GM12878 (cell line): ENCODE data around the gene AHCYL2. TPM values are rescaled to one million over a fixed set of nuclear protein-coding genes. Genes with fewer than 3 reads are reported as not detected.

Experiments used
- ATAC-seq: fragments of 200-7000 bp; cut with Tn5 transposase; 3 replicates; pipeline ENCODE4 v1.9.1; 2020; ENCODE audit warnings: mild to moderate bottlenecking, moderate library complexity
- BruUV-seq: library from RNA; stranded (reverse); fragments of 400-500 nt; replicated peaks from 2 replicates; lab custom pipeline; 2021; lab: Mats Ljungman, UMichigan
- CTCF ChIA-PET: fragments of 300-600 bp; sonication (Branson Sonifier 250); formaldehyde crosslinking; extraction: SDS; loops from one replicate; lab custom pipeline; 2021; ENCODE audit warnings: inconsistent platforms; lab: Yijun Ruan, JAX
- POLR2A ChIA-PET: fragments of 350-600 bp; formaldehyde crosslinking; extraction: SDS; loops from one replicate; lab custom pipeline; 2021; ENCODE audit warnings: inconsistent platforms; lab: Charles Lee
- RAD21 ChIA-PET: fragments of 300-600 bp; sonication (Branson Sonifier 250); formaldehyde crosslinking; loops from one replicate; lab custom pipeline; 2023; ENCODE audit warnings: antibody characterized with exemption; ENCODE audit not compliant: unreplicated experiment; lab: Charles Lee
- SMC1A ChIA-PET: fragments of 300-600 bp; sonication (Branson Sonifier 250); formaldehyde crosslinking; loops from one replicate; lab custom pipeline; 2023; ENCODE audit not compliant: unreplicated experiment, uncharacterized antibody; lab: Charles Lee
- DNase-seq: peaks from one replicate; pipeline ENCODE4 v3.0.0-alpha.2; 2011; ENCODE audit warnings: low read depth, low spot score
- FAIRE-seq: peaks from 3 replicates; lab custom pipeline; 2011; peaks lifted over from hg19 to GRCh38; lab: Jason Lieb, UNC
- H2AFZ ChIP-seq: 2 replicates; pipeline ENCODE4 v1.6.0; 2011; ENCODE audit warnings: low read depth, low read length, control low read depth; ENCODE audit not compliant: control insufficient read depth
- H3K27ac ChIP-seq: 2 replicates; pipeline ENCODE4 v1.5.1; 2011; ENCODE audit warnings: control low read depth; ENCODE audit not compliant: control insufficient read depth, insufficient read depth
- H3K27me3 ChIP-seq, 2 experiments: replicated peaks in 1 of 2; 2 replicates each; pipeline versions ENCODE4 v1.6.0 to v1.6.1; 2011; ENCODE audit warnings: low read length in 1 of 2; ENCODE audit not compliant: control insufficient read depth in 2 of 2, insufficient read depth in 2 of 2
- H3K36me3 ChIP-seq, 2 experiments: 2 replicates each; pipeline ENCODE4 v1.5.1; 2011; ENCODE audit warnings: low read length in 1 of 2; ENCODE audit not compliant: control insufficient read depth in 2 of 2, insufficient read depth in 2 of 2
- H3K4me1 ChIP-seq: 2 replicates; pipeline ENCODE4 v1.6.1; 2011; ENCODE audit warnings: mild to moderate bottlenecking, low read length, moderate library complexity, mixed read lengths; ENCODE audit not compliant: control insufficient read depth, insufficient read depth
- H3K4me2 ChIP-seq: 2 replicates; pipeline ENCODE4 v1.6.0; 2011; ENCODE audit warnings: control low read depth; ENCODE audit not compliant: control insufficient read depth, insufficient read depth
- H3K4me3 ChIP-seq: fragments of 200-600 bp; sonication (generic); 2 replicates; pipeline ENCODE4 v1.5.1; 2016
- H3K79me2 ChIP-seq: 2 replicates; pipeline ENCODE4 v1.6.0; 2011; ENCODE audit warnings: low read length; ENCODE audit not compliant: control insufficient read depth, insufficient read depth
- H3K9ac ChIP-seq: 2 replicates; pipeline ENCODE4 v1.8.0; 2011; ENCODE audit warnings: low read length, control low read depth, mixed read lengths; ENCODE audit not compliant: control insufficient read depth, insufficient read depth
- H3K9me3 ChIP-seq: replicated peaks from 3 replicates; pipeline ENCODE4 v1.5.1; 2011; ENCODE audit warnings: mild to moderate bottlenecking, low read length; ENCODE audit not compliant: control insufficient read depth, insufficient read depth
- H4K20me1 ChIP-seq: 2 replicates; pipeline ENCODE4 v1.6.0; 2011; ENCODE audit not compliant: control insufficient read depth, insufficient read depth
- ATF3 ChIP-seq: IDR thresholded peaks from 2 replicates; pipeline ENCODE4 v1.6.1; 2011; ENCODE audit warnings: low read depth, mild to moderate bottlenecking, low read length, moderate library complexity, borderline replicate concordance; ENCODE audit errors: extremely low read depth
- CBX5 ChIP-seq: sonication (generic); IDR thresholded peaks from 2 replicates; pipeline ENCODE4 v1.6.1; 2016; ENCODE audit warnings: low read depth, moderate library complexity, mild to moderate bottlenecking, inconsistent platforms
- CHD4 ChIP-seq: fragments of 200-600 bp; sonication (generic); IDR thresholded peaks from 2 replicates; pipeline ENCODE4 v1.6.1; 2016; ENCODE audit warnings: mild to moderate bottlenecking
- CTCF ChIP-seq, 3 experiments: IDR thresholded peaks in 2 of 3; conservative IDR thresholded peaks in 1 of 3; 2 replicates each; pipeline ENCODE4 v1.5.1; 2011; ENCODE audit warnings: low read depth in 3 of 3, low read length in 3 of 3, mild to moderate bottlenecking in 3 of 3, control low read depth in 2 of 3, moderate library complexity in 2 of 3, inconsistent platforms in 1 of 3, mixed read lengths in 1 of 3; ENCODE audit not compliant: control insufficient read depth in 2 of 3, insufficient read depth in 1 of 3; ENCODE audit errors: extremely low read depth in 1 of 3
- IKZF1 ChIP-seq: fragments of 450-650 bp; conservative IDR thresholded peaks from 2 replicates; pipeline ENCODE4 v1.6.1; 2017; ENCODE audit warnings: antibody characterized with exemption, mild to moderate bottlenecking
- IRF4 ChIP-seq: IDR thresholded peaks from 2 replicates; pipeline ENCODE4 v1.6.1; 2011; ENCODE audit warnings: low read depth, low read length
- NR2C2 ChIP-seq: IDR thresholded peaks from 2 replicates; pipeline ENCODE4 v1.6.1; 2011; ENCODE audit warnings: borderline replicate concordance, low read depth; ENCODE audit not compliant: control insufficient read depth, insufficient read length
- POLR2AphosphoS2 ChIP-seq: IDR thresholded peaks from 2 replicates; pipeline ENCODE4 v1.6.1; 2011; ENCODE audit warnings: low read depth, mild to moderate bottlenecking, low read length, improper control_type of control experiment, moderate library complexity
- RBBP5 ChIP-seq: fragments of 200-600 bp; sonication (generic); conservative IDR thresholded peaks from 2 replicates; pipeline ENCODE4 v1.6.1; 2016
- SKIL ChIP-seq: fragments of 450-650 bp; IDR thresholded peaks from 2 replicates; pipeline ENCODE4 v1.6.1; 2017; ENCODE audit warnings: mild to moderate bottlenecking, low read depth, inconsistent platforms; ENCODE audit not compliant: poor library complexity, severe bottlenecking
- USF2 ChIP-seq: IDR thresholded peaks from 2 replicates; pipeline ENCODE4 v1.6.1; 2011; ENCODE audit warnings: low read depth, low read length, improper control_type of control experiment, borderline replicate concordance
- ZNF24 ChIP-seq: fragments of 450-650 bp; IDR thresholded peaks from 2 replicates; pipeline ENCODE4 v1.6.1; 2017; ENCODE audit warnings: antibody characterized with exemption, mild to moderate bottlenecking
- ZNF592 ChIP-seq: fragments of 450-650 bp; IDR thresholded peaks from 2 replicates; pipeline ENCODE4 v1.6.1; 2017; ENCODE audit warnings: mild to moderate bottlenecking, moderate library complexity
- WGBS: methylation state at CpG from one replicate; pipeline ENCODE4 v1.1.6; 2016; ENCODE audit warnings: low lambda C conversion rate; ENCODE audit not compliant: insufficient replicate concordance, insufficient coverage; ENCODE audit errors: missing lambda C conversion rate; 5-methylcytosine and 5-hydroxymethylcytosine counted together
- in situ Hi-C: fragments of 300-500 bp; cut with MboI; formaldehyde crosslinking; loops from 9 replicates; pipeline ENCODE4 v1.14.3; 2018; ENCODE audit warnings: mixed read lengths
- intact Hi-C: fragments of 100-400 bp; cut with micrococcal nuclease; formaldehyde crosslinking; loops from one replicate; pipeline ENCODE4 v1.14.2; 2022; ENCODE audit not compliant: unreplicated experiment
- polyA plus RNA-seq, 11 experiments: library from polyadenylated mRNA; depleted of rRNA in 4 of 11; unstranded in 6 of 11; stranded (reverse) in 5 of 11; fragments of >200 nt; fragmentation: Nextera tagmentation in 4 of 11; fragmentation: Illumina TruSeq in 1 of 11; extraction: Ambion mirVana in 4 of 11; extraction: Trizol in 1 of 11; gene quantifications; 1 replicate in 1 of 11; 2 replicates in 10 of 11; pipeline versions ENCODE4 v1.2.1 to v1.2.3, GENCODE V29; 2011 to 2016; ENCODE audit warnings: inconsistent platforms in 2 of 11, missing spikeins in 2 of 11, low read depth in 1 of 11
- total RNA-seq, 4 experiments: library from RNA; depleted of rRNA in 3 of 4; stranded (reverse); fragments of >200 nt in 3 of 4; fragmentation: Illumina TruSeq in 1 of 4; extraction: Trizol in 1 of 4; gene quantifications; 2 replicates each; pipeline versions ENCODE4 v1.2.1 to v1.2.3, GENCODE V29; 2013 to 2021

AHCYL2 gene
- total and polyA plus RNA-seq, 10 of the 15 experiments (the other 5 are each of a cell fraction or from before 2014, with no cell fraction given), result 1.7 to 29.1 (median 5.4) TPM

- TF ChIP-seq SKIL (no peak), NR2C2 (no peak), RBBP5 (no peak), IRF4 (no peak)
These were observed 82.8 kb downstream of the AHCYL2 start (continued) for GRCh38 chr7:129307592-129307991.

GRCh38 chr7:129308047-129308446, 83.2 kb downstream of the AHCYL2 start:
- WGBS, result 93% methylated on average over 1 of the region's 1 CpG
- Histone ChIP-seq H3K27me3 (no peaks in the 10 kb centered on the region), H3K27ac (no peak overlapping the region), H3K4me3 (no peak overlapping the region), H4K20me1 (no peaks in the 10 kb centered on the region), H3K79me2 (no peaks in the 10 kb centered on the region), H3K4me2 (no peak overlapping the region), H3K4me1 (no peaks in the 10 kb centered on the region), H3K36me3 (no peaks in the 10 kb centered on the region), H3K9me3 (no peaks in the 10 kb centered on the region; the same call in 2 of the 3 replicates), H2AFZ (no peak overlapping the region), H3K9ac (no peak overlapping the region)
- RAD21 ChIA-PET, result no interaction called here
- CTCF ChIA-PET, result interaction anchor here (1.1 to 1.6 kb wide), 3 partner anchors 10 to 90 kb away, joined by 3 to 6 read pairs (median 5); no protein-coding TSS in a partner anchor
- BruUV-seq, result no TSS peak
- POLR2A ChIA-PET, result no interaction called here
- intact Hi-C loops, result no loop called here
- SMC1A ChIA-PET, result interaction anchor here (1.5 kb wide), 1 partner anchor 90 kb away, joined by 6 read pairs; no protein-coding TSS in a partner anchor
- no peak for FAIRE-seq
- peak; percentile 66 for ATAC-seq
- in situ Hi-C loops, result no loop called here
- no peak for DNase-seq
- TF ChIP-seq CBX5 (no peak), ZNF24 (no peak), POLR2AphosphoS2 (no peak), USF2 (no peak), CTCF (IDR thresholded peaks at IDR 0.05 in 2 of 3, conservative IDR thresholded peaks at IDR 0.05 in 1 of 3; ENCODE audit: control insufficient read depth in 2 of 3, extremely low read depth in 1 of 3, insufficient read depth in 1 of 3, low read depth in 3 of 3, low read length in 3 of 3) (no peak), ATF3 (no peak), ZNF592 (no peak), IKZF1 (no peak), CHD4 (no peak)
